Gastrocnemius medialis (tissue), 4 donors: Measurements from ENCODE around the gene COL4A5. TPM values are rescaled to one million over a fixed set of nuclear protein-coding genes. Genes with fewer than 3 reads are reported as not detected.

Source experiments
- ATAC-seq, 2 donors: fragments of 150-250 bp; one replicate each; pipeline ENCODE4 v1.9.1; 2016
- DNase-seq, 2 donors: peaks; one replicate each; pipeline ENCODE4 v3.0.0-alpha.2; 2019
- H3K27ac ChIP-seq, 4 donors: fragments of 200-600 bp; sonication (generic); 1 replicate in 1 of 4; 2 replicates in 3 of 4; pipeline ENCODE4 v1.5.1; 2016 to 2018; ENCODE audit warnings: mild to moderate bottlenecking in 2 of 4, moderate library complexity in 1 of 4
- H3K27me3 ChIP-seq, 3 donors: fragments of 200-600 bp; sonication (generic) in 2 of 3; 1 replicate in 1 of 3; 2 replicates in 2 of 3; pipeline versions ENCODE4 v1.5.1 to v1.6.0; 2016 to 2019; ENCODE audit warnings: mild to moderate bottlenecking in 1 of 3, moderate library complexity in 1 of 3
- H3K36me3 ChIP-seq, 2 donors: fragments of 200-600 bp; sonication (generic) in 1 of 2; one replicate each; pipeline ENCODE4 v1.5.1; 2017 to 2018
- H3K4me1 ChIP-seq, 2 donors: fragments of 200-600 bp; sonication (generic) in 1 of 2; one replicate each; pipeline ENCODE4 v1.5.1; 2016 to 2017; ENCODE audit warnings: mild to moderate bottlenecking in 2 of 2
- H3K4me3 ChIP-seq, 4 donors: fragments of 200-600 bp; sonication (generic) in 3 of 4; 1 replicate in 1 of 4; 2 replicates in 3 of 4; pipeline ENCODE4 v1.5.1; 2016 to 2019; ENCODE audit warnings: mild to moderate bottlenecking in 2 of 4
- H3K9me3 ChIP-seq, 3 donors: fragments of 200-600 bp; sonication (generic) in 2 of 3; 1 replicate in 1 of 3; 2 replicates in 2 of 3; pipeline ENCODE4 v1.5.1; 2016 to 2019
- POLR2A ChIP-seq, 2 donors: fragments of 450-650 bp; IDR thresholded peaks; one replicate each; pipeline ENCODE4 v1.6.1; 2017; ENCODE audit warnings: antibody characterized with exemption in 2 of 2, mild to moderate bottlenecking in 2 of 2, moderate library complexity in 2 of 2
- in situ Hi-C, 4 donors: fragments of 200-750 bp; cut with MboI; loops; one replicate each; pipeline versions ENCODE4 v1.15.0 to v1.8.0; 2017; ENCODE audit warnings: low sequenced_read_pairs in 4 of 4
- intact Hi-C: fragments of 100-400 bp; cut with DNase I; formaldehyde crosslinking; loops from one replicate; pipeline ENCODE4 v1.15.1; 2023; ENCODE audit warnings: low total_unique reads
- total RNA-seq, 4 donors: library from RNA; depleted of rRNA; stranded (reverse); fragments of >200 nt; gene quantifications; one replicate each; pipeline versions ENCODE4 v1.1.0 to v1.2.3, GENCODE V29; 2016
- TF ChIP-seq, protein P1 (sequence below), 5 experiments: fragments of 450-650 bp in 3 of 5; fragments of 200-600 bp in 2 of 5; sonication (generic) in 2 of 5; IDR thresholded peaks in 4 of 5; conservative IDR thresholded peaks in 1 of 5; 1 replicate in 4 of 5; 2 replicates in 1 of 5; pipeline ENCODE4 v1.5.1; 2016 to 2019; ENCODE audit warnings: antibody characterized with exemption in 5 of 5, mild to moderate bottlenecking in 3 of 5, moderate library complexity in 3 of 5

Gene COL4A5
- total RNA-seq, 4 donors from 2014 or later = 0.60 to 15.1 (median 4.4) TPM

DNA sequence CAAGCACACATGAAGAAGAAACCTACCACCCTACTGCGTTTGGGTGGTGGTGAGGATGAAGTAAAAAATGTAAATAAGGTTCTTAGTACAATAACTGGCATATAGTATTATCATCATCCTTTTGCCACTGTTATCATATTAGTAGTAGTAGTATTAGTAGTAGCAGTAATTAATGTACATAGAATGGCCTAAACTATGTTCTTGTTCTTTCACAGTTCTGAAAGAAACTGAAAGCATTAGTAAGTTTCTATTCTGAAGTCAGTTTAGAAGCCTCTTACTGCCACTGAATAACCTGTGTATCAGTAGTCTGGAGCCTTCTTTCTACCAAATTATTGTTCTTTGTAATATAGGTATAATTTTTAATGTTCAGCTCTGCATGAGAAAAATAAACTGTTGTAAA, 22.4 kb upstream of the COL4A5 start:
- Histone ChIP-seq H3K27ac (no peak overlapping the region), H3K4me1 (no peaks in the 10 kb centered on the region), H3K27me3 (peaks cover 0 to 4% (median 3%) of the 10 kb centered on the region in 3 donors), H3K4me3 (no peak overlapping the region), H3K9me3 (no peaks in the 10 kb centered on the region), H3K36me3 (no peaks in the 10 kb centered on the region)
- TF ChIP-seq, protein P1, sequence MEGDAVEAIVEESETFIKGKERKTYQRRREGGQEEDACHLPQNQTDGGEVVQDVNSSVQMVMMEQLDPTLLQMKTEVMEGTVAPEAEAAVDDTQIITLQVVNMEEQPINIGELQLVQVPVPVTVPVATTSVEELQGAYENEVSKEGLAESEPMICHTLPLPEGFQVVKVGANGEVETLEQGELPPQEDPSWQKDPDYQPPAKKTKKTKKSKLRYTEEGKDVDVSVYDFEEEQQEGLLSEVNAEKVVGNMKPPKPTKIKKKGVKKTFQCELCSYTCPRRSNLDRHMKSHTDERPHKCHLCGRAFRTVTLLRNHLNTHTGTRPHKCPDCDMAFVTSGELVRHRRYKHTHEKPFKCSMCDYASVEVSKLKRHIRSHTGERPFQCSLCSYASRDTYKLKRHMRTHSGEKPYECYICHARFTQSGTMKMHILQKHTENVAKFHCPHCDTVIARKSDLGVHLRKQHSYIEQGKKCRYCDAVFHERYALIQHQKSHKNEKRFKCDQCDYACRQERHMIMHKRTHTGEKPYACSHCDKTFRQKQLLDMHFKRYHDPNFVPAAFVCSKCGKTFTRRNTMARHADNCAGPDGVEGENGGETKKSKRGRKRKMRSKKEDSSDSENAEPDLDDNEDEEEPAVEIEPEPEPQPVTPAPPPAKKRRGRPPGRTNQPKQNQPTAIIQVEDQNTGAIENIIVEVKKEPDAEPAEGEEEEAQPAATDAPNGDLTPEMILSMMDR (IDR thresholded peaks at IDR 0.05 in 4 of 5, conservative IDR thresholded peaks at IDR 0.05 in 1 of 5) = no peak
- TF ChIP-seq POLR2A (IDR thresholded peaks at IDR 0.05) = no peak
- DNase-seq (no peak), ATAC-seq (no peak)
- in situ Hi-C loops = no loop called here
- intact Hi-C loops = no loop called here

GRCh38 chrX:108419401-108419800, 20.2 kb upstream of the COL4A5 start:
- H3K36me3 ChIP-seq = no peaks in the 10 kb centered on the region
- no peak overlapping the region for H3K4me3 ChIP-seq
- intact Hi-C loops (no loop called here), in situ Hi-C loops (no loop called here)
- peaks cover 0 to 4% (median 3%) of the 10 kb centered on the region in 3 donors for H3K27me3 ChIP-seq
- H3K9me3 ChIP-seq = no peaks in the 10 kb centered on the region
- DNase-seq = no peak
- no peak for TF ChIP-seq POLR2A (IDR thresholded peaks at IDR 0.05)
- TF ChIP-seq, protein P1 (IDR thresholded peaks at IDR 0.05 in 4 of 5, conservative IDR thresholded peaks at IDR 0.05 in 1 of 5) = no peak
- H3K27ac ChIP-seq = no peak overlapping the region
- H3K4me1 ChIP-seq = no peaks in the 10 kb centered on the region
- no peak for ATAC-seq

DNA sequence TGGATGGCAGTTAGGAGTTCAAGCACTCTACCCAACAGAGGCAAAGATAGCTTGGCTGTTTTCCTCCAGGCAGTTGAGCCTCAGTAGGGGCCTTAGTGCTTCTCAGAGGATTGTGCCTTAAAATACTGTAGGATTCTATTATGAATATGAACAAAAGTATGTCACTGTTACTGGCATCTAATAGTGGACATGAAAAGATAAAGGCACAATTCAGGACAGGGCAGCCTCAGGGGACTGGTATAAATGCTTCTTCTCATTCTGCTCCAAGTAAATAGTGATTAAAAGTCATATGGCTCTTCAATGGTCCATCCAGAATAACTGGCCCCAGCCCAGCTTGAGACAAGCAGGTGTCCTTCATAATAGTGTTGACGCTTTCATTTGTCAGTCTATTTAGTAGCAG, 19.2 kb upstream of the COL4A5 start:
- ATAC-seq (no peak), DNase-seq (no peak)
- Histone ChIP-seq H3K9me3 (no peaks in the 10 kb centered on the region), H3K27me3 (peaks cover 0 to 4% (median 3%) of the 10 kb centered on the region in 3 donors), H3K36me3 (no peaks in the 10 kb centered on the region), H3K27ac (no peak overlapping the region), H3K4me3 (no peak overlapping the region), H3K4me1 (no peaks in the 10 kb centered on the region)
- no peak for TF ChIP-seq POLR2A (IDR thresholded peaks at IDR 0.05)
- TF ChIP-seq, protein P1 (IDR thresholded peaks at IDR 0.05 in 4 of 5, conservative IDR thresholded peaks at IDR 0.05 in 1 of 5) = no peak
- intact Hi-C loops (no loop called here), in situ Hi-C loops (no loop called here)

DNA sequence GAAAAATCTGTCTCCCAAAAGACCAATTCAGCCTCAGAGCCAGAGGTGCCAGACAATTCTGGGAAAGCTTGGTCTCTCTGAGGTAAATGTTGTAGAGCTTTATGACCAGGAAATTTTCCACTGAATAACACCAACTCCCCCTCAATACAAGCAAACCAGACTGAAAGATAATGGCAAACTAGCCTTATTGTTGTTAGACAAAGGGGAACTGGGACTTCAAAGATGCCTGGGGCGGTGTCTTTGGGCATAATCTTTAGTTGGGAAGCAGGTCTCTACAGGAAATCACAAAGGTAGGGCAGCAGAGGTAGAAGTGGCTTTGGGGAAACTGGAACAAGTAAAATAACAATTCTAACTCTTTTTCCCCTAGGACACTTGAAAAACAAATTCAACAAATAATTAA, 13.4 kb upstream of the COL4A5 start:
- Histone ChIP-seq H3K9me3 (no peaks in the 10 kb centered on the region), H3K4me3 (no peak overlapping the region), H3K36me3 (no peaks in the 10 kb centered on the region), H3K27ac (no peak overlapping the region), H3K4me1 (no peaks in the 10 kb centered on the region), H3K27me3 (no peaks in the 10 kb centered on the region)
- no peak for DNase-seq
- in situ Hi-C loops (no loop called here), intact Hi-C loops (no loop called here)
- ATAC-seq = no peak
- no peak for TF ChIP-seq POLR2A (IDR thresholded peaks at IDR 0.05)
- TF ChIP-seq, protein P1 (IDR thresholded peaks at IDR 0.05 in 4 of 5, conservative IDR thresholded peaks at IDR 0.05 in 1 of 5) = no peak

DNA sequence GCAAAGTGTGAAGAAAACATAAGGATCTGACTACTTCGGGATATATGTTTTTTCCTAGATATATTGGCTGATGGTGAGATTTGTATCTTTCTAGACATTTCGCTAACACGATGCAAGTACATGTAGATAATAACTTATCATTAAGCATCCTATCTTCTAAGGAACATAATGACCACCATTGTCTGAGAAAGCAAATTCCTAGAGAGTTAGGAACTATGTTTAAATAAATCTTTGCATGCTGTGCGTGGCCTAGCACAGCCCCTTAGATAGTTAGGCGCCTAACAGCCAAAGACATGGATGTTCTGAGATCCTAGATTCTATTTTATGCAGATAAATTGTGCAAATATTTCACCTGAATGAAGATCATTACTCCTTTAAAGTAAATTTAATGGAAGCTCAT, 4.4 kb upstream of the COL4A5 start:
- H3K4me1 ChIP-seq = no peaks in the 10 kb centered on the region
- ATAC-seq (no peak), DNase-seq (no peak)
- TF ChIP-seq POLR2A (IDR thresholded peaks at IDR 0.05) = no peak
- TF ChIP-seq, protein P1 (IDR thresholded peaks at IDR 0.05 in 4 of 5, conservative IDR thresholded peaks at IDR 0.05 in 1 of 5) = no peak
- no peaks in the 10 kb centered on the region for H3K27me3 ChIP-seq
- intact Hi-C loops (no loop called here), in situ Hi-C loops (no loop called here)
- no peak overlapping the region for H3K4me3 ChIP-seq
- no peaks in the 10 kb centered on the region for H3K36me3 ChIP-seq
- no peak overlapping the region for H3K27ac ChIP-seq
- H3K9me3 ChIP-seq = no peaks in the 10 kb centered on the region
